Kasumi-1 (cell line): ENCODE data around the gene SLC50A1.
"Not testable (repeated sequence)": the region's sequence is repeated elsewhere in the genome, so short reads cannot be mapped to it uniquely, and the experiment has no call there.

ENCODE experiments used
- DNase-seq, 2 experiments: peaks; one replicate each; lab custom pipeline; 2025; lab: John Stamatoyannopoulos, UW

Gene SLC50A1

DNA sequence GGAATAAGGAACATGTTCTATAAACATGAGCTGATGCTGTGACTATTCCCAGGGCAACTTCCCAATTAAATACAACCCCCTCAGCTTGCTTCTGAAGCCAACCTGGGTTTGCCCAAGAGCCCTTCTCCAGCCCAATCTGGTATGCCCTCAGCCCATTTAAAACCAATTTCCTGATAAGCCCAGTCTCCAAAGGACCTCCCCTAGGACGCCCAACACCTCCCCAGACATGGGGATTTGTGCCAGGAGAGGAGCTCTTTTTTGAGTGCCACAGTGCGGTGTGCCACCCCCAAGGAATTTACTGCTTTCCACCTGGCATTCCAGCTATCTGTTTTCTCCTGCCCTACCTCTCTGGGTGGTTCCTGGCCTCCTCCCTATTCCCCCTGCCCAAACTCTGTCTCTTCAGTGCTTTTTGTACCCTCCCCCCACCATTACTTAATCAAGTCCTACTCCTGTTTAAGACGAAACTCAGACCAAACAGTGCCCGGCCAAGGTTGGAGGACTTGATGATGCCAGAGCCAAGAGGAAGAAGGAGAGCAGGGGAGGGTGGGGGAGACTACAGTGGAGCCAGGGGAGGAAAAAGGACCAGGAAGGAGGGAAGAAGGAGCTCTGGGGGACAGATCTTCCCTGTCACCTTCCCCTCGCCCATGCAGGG lies 19.4 kb upstream of the SLC50A1 start:
- no peak for DNase-seq

DNA sequence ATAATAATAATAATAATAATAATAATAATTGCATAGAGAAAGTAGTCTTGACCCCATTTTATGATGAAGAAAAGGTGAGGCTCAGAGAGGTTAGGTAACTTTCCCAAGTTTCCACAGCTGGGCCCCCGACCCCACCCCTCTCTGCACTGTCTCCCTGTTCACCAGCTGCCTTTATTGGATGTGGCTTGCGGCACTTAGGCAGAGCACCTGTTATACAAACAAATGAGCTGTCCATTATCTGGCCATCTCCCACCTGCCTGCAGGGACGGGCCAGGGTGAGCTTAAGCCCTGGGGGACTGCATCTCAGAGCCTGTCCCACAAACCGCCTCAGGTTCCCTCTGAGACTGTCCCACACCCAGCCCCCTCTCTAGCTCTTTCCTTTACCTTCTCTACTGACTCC lies 18.0 kb upstream of the SLC50A1 start:
- no peak for DNase-seq

DNA sequence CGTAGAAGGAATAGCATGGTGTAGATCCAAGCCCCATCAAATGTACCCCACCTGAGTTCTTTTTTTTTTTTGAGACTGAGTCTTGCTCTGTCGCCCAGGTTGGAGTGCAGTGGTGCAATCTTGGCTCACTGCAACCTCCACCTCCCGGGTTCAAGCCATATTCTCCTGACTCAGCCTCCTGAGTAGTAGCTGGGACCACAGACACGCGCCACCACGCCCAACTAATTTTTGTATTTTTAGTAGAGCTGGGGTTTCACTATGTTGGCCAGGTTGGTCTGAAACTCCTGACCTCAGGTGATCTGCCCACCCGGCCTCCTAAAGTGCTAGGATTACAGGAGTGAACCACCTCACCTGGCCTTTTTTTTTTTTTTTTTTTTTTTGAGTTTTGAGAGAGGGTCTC lies 17.6 kb upstream of the SLC50A1 start:
- not testable (repeated sequence) for DNase-seq

DNA sequence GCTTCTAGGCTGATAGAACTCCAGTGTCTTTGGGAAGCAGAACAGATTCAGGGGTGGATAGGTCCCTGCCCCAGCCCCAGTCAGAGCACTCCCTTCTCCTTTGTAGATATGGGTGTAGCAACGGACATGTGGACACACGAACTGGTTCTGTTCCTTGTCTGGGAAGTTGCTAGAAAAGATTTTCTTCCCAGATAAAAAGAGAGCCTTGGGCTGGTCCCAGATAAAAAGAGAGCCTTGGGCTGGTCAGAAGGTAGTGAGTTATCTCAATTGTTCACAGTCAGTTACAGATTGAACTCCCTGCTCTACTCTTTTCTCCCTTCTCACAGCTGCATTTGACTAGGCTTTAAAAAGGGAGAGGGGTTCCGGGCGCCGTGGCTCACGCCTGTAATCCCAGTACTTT lies 15.4 kb upstream of the SLC50A1 start:
- no peak for DNase-seq

DNA sequence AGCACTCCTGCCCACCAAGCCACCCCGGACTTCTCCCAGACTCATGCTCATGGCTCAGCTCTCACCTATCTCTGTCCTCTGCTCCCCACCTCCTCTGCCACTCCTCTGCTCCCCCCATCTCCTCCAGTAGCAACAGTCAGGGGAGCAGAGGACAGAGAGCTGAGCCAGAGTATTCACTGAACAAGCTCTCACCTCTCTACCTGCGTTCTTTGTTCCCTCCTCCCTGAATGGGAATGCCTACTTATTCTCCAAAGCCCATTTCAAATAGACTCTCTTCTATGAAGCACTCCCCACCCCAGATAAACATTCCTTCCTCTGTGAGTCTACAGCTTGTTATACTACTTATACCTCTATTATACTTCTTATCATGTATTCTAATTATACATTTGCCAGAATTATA lies 14.4 kb upstream of the SLC50A1 start:
- no peak for DNase-seq

DNA sequence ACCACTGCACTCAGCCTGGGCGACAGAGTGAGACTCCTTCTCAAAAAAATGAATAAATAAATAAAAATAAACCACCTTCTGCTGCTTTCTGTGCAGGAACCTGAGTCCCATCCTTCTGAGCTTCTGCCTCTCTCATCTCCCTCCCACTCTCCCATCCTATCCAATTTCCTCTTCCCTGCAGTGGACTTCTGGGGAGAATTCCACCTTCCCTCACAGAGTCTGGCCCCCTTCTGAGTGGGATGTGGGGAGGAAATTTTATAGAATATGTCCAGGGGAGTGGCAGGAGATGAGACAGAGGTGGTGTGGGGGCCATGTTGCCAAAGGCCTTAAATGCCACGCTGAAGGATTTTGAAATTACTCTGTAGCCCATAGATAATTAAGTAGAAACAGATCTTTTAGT lies 13.3 kb upstream of the SLC50A1 start:
- no peak for DNase-seq

DNA sequence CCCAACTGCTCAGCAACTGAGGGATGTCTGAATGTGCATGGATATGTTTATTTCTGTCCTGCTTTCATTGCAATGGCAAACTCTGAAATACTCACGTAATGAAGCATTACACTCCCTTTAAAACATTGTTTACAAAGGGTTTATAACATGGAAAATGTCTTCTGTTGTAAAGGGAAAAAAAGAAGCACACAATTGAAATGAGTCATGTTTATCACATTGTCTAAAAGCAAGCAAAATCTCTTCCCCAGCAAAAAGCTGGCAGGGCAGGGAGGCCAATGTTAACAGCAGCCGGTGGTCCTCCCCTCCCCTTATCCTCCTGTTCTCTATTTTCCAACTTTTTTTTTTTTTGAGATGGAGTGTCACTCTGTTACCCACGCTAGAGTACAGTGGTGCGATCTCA lies 11.9 kb upstream of the SLC50A1 start:
- no peak for DNase-seq

DNA sequence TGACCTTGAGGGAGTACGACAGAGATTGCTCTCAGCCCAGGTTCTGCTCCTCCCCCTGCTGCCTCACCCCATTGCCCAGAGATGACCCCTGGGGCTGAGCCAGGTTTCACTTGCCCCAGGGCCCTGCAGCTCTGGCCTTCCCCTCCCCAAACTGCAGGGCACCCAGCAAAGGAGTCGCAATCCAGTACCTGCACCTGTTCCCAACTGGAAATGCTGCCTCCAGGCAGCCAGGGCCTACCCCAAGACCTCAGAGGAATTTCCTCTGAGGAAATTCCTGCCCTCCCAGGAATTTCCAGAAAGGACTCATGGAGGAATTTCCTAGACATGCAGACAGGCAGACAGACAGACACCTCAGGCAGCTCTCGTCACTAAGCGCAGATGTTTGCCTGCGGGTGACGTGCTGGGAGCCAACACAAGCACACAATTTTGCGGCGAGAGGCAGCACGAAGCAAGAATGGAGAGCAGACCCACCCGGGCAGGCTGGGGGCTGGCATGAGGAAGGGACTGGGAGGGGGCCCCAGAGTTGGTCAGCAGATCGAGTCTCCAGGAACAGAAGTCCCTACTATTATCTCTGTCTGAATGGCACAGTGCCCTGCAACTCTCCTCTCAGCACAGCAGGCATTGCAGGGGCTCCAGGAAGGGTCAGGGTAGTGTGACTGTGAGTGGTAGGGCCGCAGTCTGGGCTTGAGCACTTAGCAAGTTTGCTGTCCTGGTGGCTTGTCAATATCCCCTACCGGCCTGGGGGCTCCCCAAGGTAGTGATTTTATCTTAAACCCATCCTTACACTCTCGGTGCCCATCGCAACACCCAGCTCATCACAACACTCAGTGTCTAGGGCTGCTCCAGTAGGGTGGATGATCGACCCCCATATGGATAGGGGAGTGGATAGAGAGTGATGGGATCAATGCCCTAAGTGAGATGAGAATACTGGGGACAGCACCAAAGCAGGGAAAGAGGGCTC lies 10.9 kb upstream of the SLC50A1 start:
- DNase-seq: no peak

DNA sequence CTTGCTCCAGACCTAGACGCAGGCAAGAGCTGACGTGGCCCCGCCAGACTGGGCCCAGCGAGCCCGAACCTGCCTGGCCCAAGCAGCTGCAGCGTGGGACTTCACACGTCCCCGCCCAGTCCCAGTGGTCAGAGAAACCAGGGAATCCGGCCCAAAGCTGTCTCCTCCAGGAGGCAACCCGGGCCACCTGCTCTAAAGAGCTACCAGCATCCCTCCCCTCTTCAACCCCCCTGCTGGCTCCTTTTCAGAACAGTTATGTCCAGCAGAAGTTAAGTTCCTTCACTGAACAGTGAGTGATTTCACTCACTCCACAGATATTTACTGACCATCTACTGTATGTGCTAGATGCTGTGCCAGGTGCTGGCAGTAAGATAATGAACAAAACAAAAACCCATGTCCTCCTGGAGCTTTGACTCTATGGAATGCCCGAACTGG lies 10.1 kb upstream of the SLC50A1 start:
- DNase-seq: no peak

DNA sequence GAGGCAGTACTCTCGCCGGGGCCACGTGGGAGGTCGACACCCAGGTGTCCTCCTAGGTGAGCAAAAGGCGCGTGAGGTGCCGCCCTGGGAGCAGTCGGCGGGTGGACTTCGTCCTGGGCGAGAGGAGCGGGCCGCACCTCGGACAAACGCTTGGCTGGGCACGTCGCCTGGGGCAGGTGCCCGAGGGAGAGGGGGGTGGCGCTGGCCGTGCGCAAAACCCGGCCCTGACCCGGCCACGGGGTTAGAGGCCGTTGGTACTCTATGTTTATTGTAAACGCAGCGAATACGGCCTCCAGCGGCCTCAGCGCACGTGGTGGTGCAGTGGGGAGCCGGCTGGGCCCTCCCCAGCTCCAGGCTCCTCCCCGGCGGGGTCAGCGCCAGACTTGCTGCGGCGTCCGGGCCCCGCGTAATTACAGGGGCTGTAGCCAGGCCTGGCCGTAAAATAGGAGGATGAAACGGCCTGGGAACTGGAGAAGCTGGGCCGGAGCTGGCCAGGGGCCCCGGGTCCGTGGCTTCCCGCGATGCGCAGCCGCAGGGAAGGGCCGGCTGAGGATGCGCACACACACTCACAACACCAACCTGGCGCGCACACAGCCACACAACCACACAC lies 9.6 kb upstream of the SLC50A1 start:
- DNase-seq: no peak

DNA sequence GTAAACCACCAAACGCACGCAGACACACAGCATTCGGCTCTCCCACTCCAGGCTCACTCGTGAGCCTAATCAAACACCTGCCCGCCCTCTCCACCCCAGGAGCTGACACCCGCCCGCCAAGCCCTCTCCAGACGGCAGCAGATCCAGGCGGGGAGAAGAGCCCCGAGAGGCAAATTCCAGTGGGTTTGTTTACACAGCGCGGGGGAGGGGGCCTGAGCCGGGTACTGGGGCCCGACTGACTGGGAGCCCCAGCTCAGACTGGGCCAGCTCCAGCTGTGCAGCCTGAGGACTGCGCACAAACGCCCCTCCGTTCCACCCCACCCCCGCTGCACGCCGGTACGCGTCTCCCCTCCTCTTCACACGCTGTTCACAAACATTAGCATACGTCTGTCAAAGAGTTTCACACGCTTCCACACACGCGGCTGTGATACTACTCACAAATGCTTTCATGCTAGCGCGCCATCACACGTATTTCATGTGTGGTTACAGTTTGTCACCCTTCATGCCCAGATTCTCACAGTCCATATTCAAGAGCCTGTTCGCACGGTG lies 9.0 kb upstream of the SLC50A1 start:
- DNase-seq: peak; percentile 21 to 23

DNA sequence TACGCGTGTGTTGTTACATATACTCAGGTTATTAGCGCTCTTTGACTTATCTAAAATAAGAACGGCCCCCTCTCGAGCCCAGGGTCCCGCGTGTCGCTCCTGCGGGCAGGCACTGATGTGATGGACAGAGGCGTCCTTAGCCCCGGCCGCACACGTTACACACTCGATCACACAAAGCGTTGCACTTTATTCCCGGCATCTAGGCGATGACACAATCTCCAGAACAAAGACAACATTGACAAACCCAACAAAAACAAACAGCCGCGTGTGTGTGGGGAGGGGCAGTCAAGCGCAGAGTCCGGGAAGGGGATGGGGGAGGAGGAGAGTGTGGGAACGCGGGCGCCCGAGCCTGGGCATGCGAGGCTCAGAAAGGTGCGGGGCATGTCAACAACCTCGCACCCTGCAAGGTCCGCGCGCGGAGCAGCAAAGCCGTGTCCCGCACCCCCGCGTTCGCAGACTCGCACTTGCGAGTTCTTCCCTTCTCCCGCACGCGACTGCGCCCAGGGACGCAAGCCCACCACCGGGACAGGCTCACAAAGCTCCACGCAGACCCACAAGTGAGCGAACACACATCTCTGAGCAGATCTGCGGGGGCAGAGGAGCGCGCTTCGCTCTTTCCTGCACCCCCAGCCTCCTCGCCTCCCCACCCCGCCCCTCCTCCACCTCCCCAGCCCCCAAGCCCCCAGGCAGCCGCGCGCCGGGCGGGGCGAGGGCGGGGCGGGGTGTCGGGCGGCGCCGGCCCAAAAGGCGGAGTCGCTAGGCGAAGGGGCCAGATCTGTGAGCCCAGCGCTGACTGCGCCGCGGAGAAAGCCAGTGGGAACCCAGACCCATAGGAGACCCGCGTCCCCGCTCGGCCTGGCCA lies 8.3 kb upstream of the SLC50A1 start, which contains the start of gene EFNA1:
TSS of gene EFNA1 (plus strand) at position 772 of the 862 bp plus-strand sequence. CDS start 102 bp downstream, outside the sequence.
- DNase-seq: peak in 1 of 2 experiments; percentile 14

DNA sequence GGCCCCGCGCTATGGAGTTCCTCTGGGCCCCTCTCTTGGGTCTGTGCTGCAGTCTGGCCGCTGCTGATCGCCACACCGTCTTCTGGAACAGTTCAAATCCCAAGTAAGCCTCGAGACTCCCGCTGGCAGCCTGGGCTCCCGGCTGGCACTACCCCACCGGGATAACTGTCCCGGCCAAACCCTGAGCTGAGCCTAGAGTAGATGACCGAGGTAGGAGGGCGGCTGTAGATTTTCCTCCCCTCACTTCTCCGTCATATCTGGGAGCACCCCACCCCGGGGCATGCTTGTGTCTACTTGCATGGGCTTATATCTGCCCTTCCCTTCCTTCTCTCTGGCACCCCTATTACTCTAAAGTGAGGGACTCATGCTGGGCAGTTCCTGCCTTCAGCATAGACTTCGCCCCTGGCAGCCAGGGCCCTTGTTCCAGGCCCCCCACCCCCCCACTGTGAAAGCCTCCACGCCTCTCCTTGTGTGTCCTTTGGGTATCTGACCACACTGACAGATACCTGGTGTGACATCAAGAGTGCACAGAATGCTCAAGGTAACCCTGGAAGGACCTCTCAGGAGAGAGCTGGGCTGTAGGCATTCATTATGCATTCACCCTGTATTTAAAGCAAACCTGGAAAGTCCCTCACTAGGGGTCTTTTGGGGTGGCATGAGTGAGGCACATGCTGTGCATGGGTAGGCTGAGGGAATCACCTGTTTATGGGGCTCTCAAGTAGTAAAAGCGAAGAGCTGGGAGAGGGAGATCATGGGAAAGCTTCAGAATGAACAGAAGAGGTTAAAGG lies 7.5 kb upstream of the SLC50A1 start:
- DNase-seq: no peak

DNA sequence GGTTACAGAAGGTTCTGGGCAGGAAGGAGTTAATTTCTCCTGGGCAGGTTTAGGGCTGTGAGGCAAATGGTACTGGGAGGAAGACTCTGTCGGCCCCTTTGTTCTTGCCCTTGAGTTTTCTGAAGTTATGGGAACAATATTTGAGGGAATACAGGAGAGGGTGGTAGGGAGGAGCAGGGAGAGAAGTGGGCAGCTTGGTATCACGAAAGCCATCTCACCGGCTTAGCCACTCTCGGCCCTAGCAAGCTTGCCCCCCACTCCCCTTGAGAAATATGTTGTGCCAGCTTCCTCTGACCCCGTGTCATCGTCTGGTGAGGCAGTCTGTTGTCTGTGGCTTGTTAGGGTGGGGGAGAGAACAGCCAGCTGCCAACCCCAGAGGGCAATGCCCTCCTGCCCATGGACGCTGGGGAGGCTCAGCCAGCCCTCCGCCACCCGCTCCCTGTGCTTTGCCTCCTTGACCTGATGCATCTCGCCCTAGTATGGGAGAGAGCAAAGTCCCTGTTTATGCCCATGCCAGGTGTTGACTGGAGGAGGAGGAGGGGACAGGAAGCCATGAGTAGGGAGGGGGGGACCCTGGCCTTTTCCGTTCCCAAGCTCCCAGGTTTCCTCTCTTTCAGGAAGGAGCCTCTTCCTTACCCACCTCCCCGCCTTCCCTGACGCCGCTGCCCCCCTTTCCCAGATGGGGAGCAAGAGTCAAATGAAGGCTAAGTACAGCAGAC lies 6.7 kb upstream of the SLC50A1 start:
- no peak for DNase-seq

DNA sequence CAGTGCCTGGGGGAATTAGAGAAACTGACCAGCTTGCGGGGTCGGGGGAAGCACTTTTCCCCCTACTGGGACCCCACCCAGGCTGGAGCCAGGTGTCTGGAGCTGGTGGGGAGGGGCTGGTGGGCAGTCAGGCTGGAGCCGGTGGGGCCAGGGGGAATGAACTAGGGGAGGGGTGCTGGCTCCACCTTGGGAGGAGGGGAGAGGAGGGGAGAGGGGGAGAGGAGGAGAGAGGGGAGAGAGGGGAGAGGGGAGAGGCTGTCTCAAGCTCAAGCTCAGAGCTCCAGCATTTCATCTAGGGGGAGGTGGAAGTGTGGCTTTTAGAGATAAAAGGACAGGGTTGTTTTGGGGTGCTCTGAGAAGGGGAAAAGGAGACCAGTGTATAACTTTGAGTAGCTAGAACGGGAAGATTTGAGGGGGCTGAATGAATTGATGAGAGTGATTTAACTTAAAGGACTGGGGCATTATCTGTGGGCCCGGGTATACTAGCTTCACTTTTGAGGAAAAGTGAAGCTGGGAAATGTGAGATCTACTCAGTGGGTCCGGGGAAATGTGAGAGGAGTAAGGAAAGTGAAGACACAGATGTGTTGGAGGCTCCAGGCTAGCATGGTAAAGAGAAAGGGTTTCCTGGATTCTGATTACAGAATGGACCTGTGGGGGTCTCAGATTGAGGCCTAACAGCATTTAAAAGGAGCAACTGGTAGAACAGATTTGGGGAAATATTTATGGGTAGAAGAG lies 5.2 kb upstream of the SLC50A1 start:
- no peak for DNase-seq

DNA sequence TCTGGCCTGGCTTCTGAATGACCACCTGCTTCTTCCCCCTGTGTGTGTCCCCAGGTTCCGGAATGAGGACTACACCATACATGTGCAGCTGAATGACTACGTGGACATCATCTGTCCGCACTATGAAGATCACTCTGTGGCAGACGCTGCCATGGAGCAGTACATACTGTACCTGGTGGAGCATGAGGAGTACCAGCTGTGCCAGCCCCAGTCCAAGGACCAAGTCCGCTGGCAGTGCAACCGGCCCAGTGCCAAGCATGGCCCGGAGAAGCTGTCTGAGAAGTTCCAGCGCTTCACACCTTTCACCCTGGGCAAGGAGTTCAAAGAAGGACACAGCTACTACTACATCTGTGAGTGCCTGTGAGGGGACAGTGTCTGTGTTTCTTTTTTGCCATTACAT lies 4.4 kb upstream of the SLC50A1 start:
- no peak for DNase-seq

DNA sequence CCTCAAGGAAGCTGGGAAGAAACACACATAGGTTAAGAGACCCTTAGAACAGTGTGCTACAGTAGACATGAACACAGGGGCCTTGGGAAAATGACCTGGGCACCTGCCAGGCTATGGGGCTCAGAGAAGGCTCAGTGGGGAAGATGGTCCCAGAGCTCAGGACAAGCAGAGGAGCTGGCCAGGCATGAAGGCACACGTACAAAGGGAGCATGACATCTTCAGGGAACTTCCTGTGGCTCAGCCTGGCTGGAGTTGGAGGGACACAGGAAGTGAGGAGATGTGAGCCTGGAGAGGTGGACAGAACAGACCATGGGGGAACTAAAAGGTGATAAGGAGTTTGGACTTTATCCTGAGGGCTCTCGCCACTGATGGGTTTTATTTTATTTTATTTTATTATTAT lies 3.8 kb upstream of the SLC50A1 start:
- no peak for DNase-seq

DNA sequence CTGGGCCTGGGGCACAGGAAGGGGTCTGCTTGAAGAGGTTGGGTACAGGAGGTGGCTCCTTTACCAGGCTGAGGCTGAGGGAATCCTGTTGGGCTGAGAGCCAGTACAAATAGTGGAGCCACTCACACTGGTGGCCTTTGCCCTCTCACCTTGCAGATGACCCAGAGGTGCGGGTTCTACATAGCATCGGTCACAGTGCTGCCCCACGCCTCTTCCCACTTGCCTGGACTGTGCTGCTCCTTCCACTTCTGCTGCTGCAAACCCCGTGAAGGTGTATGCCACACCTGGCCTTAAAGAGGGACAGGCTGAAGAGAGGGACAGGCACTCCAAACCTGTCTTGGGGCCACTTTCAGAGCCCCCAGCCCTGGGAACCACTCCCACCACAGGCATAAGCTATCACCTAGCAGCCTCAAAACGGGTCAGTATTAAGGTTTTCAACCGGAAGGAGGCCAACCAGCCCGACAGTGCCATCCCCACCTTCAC lies 1.8 kb upstream of the SLC50A1 start:
- no peak for DNase-seq

DNA sequence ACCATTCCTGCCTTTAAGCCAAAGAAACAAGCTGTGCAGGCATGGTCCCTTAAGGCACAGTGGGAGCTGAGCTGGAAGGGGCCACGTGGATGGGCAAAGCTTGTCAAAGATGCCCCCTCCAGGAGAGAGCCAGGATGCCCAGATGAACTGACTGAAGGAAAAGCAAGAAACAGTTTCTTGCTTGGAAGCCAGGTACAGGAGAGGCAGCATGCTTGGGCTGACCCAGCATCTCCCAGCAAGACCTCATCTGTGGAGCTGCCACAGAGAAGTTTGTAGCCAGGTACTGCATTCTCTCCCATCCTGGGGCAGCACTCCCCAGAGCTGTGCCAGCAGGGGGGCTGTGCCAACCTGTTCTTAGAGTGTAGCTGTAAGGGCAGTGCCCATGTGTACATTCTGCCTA lies 1.3 kb upstream of the SLC50A1 start:
- no peak for DNase-seq
